CD4-positive, alpha-beta T cell treated with Interleukin-21 for 1 hour (primary cell): Measurements from ENCODE around the gene SMIM45.
"Not testable (repeated sequence)": the region's sequence is repeated elsewhere in the genome, so short reads cannot be mapped to it uniquely, and the experiment has no call there.

Experiments used
- DNase-seq: peaks from one replicate; pipeline ENCODE4 v3.0.0-alpha.2; 2020

The SMIM45 gene

DNA sequence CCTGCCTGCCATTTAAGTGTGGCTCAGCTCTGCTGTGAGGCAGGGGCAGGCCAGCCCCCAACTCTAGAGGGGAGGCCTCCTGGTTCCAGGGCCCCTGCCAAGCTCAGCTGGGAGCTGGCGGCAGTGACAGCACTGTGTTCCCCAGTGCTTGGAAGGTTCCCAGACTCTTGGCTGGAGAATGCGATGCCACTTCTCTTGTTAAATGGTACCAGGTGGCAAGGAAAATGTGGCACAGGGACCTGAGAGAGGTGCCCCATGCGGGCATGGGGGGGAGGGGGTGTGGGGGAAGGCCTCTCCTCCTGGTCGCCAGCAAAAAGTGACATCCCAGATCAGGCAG lies 17.0 kb upstream of the SMIM45 start:
- DNase-seq = no peak

DNA sequence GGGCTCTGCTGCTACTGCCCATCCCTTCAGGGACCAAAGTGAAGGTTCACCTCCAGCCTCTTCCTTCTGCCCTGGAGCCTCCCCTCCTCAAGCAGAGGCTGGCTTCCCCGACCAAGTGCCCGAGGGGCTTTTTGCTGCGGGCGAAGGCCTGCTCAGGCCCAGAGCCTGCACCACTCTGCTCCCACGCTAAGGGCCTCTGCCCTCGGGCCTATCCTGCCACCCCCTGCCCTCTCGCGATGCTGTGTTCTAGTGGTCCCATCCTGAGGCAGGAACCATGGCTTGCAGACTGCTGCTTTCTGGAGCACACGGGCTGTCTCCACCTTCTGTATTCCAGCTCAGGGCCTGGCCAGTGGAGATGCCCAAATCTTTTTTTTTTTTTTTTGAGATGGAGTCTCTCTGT lies 16.4 kb upstream of the SMIM45 start:
- DNase-seq = no peak

DNA sequence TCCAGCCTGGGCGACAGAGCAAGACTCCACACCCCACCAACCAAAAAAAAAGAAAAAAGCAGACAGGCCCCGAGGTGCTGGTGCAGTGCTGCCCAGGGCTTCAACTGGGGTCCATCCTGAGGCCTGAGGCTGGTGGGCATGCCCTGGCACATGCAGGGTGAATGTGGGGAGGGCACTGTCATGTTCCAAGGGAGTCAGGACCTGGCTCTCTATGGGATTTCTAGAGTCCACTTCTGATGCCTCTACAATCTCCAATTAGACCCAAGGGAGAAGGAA lies 15.1 kb upstream of the SMIM45 start:
- no peak for DNase-seq

DNA sequence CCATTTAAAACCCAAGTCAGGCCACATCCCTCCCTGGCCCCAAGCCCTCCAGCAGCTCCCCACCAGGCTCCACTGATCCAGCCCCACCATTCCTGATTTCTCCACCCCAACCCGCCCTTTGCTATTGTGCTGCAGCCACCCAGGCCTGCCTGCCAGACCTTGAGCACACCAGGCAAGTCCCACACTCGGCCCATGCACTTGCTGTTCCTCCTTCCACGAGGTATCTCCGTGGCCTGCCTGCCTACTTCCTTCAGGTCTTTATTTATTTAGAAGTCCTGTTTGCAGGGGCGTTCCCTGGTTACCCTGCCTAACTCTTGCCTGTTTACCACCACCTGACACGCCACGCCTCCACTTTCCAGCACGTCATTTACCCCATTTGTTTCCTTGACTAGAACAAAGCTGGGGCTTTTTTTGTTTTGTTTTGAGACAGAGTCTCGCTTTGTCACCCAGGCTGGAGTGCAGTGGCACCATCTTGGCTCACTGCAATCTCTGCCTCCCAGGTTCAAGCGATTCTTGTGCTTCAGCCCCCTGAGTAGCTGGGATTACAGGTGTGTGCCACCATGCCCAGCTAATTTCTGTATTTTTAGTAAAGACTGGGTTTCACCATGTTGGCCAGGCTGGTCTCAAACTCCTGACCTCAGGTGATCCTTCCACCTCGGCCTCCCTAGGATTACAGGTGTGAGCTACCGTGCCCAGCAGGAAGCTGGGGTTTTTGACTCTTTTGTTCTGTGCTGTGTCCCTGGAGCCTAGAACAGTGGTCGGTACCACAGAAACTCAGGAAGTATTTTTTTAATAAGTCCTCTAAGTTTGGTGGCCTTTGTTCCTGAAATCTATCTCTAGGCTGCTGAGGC lies 11.7 kb upstream of the SMIM45 start:
- peak; percentile 99 for DNase-seq

DNA sequence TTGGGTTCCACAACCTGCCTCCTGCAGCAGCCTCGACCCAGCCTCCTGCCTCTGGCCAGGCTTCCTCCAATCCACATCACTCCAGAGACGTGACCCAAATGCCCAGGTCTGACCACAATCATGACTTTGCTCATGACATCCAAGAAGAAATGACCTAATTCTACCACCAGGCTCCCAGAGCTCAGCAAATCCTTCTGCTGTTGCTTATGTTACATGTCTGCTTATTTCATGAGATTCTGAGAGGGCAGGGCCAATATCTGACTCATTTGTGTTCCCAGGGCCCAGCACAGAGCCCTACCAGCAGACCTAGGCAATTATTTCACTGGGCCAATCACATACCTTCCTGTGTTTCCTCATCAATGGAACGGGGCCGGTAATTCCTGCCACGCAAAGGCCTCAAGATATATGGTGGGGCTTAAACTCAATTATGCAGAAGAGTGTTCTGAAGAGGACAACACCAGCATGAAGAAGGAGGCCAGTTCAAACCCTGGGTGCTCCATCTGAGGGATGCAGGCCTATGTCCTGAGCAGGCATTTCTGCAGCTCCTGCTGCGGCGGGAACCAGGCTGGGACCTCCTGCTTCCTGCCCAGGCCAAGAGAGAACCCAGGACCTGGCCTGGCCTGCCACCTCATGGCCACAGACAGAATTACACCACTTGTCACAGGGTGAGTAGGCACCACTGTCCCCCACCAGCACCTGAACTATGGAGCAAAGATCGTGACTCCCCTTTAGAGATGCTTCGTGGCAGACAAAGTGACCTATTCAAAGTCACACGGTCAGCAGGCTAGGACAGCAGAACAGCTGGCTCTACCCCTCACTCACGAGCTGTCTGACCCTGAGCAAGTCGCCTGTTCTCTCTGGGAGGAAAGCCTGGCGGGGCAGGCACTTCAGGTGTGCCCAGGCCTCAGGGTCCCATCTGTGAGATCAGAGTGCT lies 10.9 kb upstream of the SMIM45 start:
- DNase-seq = peak; percentile 91

DNA sequence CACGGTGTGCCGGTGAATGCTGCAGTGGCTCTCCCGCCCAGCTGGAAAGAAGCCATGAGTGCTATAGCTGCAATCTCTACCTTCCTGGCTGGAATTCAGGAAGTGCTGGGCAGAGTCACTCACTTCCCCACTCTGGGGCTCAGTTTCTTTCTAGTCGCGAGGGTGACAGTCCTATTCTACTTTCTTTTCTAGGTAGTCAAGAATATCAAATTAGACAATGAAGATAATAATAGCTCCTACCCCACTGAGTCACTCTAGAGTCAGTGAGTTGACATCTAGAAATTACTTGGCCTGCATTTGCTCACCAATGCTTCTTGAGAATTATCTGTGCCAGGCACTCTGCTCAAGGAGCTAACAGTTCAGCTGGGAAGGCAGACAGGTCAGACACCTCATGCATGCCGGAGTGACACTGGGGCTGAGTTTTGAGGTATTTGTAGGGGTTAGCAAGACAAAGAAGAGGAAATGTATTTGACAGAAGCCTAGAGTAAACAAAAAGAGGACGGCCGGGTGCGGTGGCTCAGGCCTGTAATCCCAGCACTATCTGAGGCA lies 8.2 kb upstream of the SMIM45 start:
- DNase-seq = no peak

DNA sequence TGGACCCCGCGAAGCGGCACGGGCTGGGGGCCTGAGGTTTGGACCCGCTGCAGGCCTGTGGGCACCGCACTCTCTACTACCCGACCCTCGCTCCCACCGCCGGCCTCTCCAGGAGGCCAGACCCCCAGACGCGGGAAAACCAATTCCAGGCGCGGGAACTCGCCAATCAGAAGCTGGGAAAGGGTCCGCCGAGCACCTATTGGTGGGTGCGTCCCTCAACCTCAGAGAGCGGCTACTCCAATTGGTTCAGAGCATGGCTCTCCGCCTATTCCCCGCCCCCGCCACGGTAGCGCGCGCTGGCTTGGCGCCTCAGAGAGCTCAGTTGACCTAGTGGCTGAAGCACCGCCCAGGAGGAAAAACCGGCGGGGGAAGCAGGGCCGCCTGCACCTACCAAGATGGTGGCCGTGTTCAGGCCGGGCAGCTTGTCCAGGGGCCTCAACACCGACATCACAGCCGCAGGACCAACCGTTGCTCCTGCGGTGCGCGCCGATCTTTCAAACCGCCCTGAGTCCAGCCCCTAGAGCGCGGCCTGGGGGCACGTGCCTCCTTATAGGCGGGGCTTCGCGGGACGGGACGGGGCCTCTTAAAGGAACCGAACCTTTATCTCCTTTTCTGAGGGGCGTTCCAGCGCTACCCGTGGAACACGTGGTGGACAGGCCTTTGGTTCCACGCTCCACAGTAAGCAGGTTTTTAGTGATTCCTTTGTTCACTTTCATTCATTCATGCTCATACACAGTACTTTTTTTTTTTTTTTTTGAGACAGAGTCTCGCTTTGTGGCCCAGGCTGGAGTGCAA lies 5.1 kb upstream of the SMIM45 start, which contains the start of gene CENPM:
CENPM (minus strand) TSS at position 524 of the 795 bp plus-strand sequence; CDS start at position 448, 76 bp downstream.
- DNase-seq = peak; percentile 88

DNA sequence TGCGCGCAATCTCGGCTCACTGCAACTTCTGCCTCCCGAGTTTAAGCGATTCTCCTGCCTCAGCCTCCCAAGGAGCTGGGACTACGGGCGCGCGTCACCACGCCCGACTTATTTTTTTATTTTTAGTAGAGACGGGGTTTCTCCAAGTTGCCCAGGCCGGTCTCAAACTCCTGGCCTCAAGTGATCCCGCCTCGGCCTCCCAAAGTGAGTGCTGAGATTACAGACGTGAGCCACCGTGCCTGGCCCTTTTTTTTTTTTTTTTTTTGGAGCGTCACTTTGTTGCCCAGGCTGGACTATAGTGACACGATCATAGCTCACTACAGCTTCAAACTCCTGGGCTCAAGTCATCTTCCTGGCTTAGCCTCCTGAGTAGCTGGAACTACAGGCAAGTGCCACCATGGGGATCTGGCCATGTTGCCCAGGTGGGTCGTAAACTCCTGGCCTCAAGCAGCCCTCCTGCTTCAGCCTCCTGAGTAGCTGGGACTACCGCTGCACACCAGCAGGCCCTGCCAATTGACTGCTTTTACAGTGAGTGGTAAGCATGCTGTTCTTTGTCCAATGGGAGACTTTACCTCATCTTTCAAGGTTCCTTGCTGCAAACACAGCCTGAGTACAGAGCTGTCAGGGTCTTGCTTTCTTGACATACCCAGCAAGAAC lies 4.4 kb upstream of the SMIM45 start:
- no peak for DNase-seq

DNA sequence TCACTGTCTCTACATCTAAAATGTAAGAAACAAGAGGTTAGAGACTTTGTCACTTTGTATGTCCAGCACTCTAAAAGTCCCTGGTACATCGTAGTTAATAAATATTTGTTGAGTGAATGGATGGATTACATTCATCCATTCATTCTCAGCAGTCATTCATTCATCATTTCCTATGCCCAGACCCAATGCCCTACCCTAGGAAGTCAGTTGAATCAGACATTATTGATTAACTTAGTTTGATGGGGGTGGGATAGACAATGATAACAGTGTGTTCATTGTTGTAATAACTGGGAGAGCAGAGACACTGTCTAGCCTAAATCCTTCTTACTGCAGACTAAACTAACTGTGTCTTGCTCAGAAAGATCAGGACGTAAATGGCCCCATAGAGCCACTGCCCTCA lies 3.8 kb upstream of the SMIM45 start:
- DNase-seq = no peak

DNA sequence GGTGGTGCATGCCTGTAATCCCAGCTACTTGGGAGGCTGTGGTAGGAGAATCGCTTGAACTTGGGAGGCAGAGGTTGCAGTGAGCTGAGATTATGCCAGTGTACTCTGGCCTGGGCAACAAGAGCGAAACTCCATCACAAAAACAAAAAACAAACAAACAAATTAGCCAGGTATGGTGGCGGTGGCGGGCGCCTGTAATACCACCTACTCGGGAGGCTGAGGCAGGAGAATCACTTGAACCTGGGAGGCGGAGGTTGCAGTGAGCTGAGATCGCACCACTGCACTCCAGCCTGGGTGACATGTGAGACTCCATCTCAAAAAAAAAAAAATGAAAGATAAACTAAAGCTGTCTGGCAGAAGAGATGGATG lies 3.0 kb upstream of the SMIM45 start:
- not testable (repeated sequence) for DNase-seq

DNA sequence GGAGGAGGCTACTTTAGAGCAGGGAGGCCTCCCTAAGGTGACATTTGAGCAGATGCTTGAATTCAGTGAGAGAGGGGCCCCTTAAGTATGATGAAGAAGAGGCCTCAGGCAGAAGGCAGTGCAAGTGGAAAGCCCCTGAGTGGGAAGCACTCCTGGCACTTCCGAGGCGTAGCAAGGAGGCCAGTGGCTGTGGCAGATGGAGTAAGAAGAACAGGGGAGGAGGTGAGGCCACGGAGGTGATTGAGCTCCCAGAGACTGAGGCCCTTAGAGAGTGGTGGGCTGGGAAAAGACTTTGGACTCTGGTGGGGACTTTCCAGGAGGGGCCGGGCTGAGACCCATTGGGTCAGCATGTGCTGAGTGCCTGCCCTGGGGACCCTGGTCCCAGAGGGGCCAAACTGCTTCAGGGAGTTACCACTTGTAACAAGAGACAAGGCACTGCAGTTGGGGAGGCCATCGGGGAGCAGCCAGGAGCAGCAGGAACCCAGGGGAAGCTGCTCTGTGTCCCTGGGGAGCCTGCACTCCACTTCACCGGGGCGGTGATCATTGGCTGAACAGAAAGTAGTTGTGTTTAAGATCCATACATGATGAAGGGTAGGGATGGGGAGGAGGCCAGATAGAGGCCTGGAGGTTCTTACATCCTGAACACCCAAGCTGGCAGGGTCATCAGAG lies 2.5 kb upstream of the SMIM45 start:
- DNase-seq = no peak

DNA sequence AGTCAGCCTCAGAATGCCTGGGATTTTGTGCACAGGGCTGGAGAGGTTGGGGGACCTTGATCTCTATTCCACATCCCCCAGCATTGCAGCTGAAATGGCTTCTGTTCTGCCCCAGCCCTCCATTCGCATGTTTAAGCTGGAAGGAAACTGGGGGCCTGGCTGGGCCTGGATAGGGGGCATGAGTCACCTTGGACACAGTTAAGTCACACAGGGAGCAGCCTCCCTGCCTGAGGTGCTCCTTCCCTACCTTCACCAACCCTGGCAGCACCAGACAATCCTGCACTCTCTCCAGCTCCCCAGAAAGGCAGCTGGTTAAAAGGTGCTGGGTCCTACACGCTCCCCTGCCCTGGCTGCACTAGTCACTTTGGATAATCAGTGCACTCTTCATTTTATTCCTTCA lies 763 bp downstream of the SMIM45 start:
- no peak for DNase-seq

DNA sequence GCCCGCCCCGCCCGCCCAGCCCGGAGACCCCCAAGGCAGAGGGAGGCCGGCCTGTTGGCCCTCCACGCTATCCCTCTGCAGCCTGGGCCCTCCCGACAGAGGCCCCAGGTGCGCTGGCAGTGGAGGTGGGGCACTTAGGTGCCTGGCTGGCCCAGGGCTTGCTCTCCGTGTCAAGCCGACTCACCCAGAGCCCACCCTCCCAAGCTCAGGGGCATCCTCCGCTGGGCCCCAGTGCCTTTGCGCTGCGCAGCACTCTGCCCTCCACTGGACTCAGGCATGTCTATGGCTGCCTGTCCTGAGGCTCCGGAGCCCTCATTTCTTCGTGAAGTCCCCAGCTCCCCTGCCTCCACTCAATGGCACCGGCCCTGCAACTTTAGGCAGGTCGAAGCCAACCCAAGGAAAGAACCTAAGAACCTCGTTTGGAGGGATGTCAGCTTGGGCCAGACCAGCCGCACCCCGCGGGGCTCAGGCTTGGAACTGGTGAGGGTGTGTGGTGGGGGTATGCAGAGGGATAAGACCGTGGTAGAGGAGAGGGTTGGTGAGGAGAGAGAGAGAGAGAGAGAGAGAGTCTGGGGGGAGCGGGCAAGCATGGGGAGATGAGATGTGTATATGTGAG lies 6.1 kb downstream of the SMIM45 start:
- DNase-seq = no peak

DNA sequence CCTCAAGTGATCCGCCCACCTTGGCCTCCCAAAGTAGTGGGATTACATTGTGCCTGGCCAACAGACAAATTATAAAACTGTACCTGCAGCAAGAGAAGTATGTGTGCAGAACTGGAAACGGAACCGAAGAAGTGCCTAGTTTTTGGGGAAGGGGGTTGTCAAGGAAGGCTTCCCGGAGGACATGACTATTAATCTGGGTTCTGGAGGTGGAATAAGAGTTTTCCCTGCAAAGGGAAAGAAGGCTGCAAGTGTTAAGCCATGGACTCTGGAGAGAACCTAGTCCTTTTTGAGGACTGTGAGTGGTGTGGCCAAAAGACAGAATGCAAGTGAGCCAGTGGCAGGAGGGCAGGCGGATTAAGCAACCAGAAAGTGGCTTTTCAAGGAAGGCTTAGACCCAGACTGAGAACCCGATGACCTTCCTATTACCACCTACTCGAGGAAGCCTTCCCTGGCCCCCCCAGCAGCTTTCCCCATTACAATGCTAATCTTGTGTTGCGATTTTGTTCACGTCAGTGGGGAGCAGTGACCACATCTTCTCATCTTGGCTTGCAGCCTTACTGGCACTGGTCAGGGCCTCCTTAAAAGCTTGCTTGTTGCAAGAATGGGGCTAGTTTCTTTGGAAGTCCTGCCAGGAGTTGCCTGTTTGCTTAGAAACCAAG lies 11.6 kb downstream of the SMIM45 start:
- DNase-seq = no peak

DNA sequence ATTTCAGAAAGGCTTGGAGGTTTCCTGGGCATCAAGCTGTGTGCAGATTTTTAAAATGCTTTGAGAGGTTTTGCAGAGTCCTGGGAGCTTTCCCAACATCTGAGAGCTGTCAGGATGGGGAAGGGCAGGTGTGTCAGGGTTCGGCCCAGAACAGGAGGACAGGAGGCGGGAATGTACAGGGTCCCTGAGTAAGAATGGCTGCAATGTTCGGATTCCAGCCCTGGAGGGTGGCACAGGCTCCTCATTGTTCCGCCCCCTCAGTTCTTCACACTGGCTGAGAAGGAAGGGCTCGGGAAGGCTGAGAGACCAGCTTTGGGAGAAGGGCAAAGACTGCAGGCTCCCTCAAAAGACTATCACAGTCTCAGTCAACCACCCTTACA lies 12.2 kb downstream of the SMIM45 start:
- DNase-seq = no peak

DNA sequence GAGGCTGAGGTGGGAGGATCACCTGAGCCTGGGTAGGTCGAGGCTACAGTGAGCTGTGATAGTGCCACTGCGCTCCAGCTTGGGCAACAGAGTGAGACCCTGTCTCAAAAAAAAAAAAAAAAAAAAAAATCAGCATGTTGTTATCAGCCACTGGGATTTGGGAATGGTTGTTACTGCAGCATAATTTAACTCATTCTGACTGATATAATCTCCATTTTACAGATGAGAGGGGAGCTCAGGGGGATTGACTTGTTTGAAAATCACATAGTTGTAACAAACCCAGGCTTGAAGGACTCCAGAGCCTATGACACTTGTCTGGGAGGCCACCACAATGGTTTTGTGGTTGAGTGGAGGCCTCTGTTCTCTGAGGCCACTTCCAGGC lies 14.3 kb downstream of the SMIM45 start:
- no peak for DNase-seq

DNA sequence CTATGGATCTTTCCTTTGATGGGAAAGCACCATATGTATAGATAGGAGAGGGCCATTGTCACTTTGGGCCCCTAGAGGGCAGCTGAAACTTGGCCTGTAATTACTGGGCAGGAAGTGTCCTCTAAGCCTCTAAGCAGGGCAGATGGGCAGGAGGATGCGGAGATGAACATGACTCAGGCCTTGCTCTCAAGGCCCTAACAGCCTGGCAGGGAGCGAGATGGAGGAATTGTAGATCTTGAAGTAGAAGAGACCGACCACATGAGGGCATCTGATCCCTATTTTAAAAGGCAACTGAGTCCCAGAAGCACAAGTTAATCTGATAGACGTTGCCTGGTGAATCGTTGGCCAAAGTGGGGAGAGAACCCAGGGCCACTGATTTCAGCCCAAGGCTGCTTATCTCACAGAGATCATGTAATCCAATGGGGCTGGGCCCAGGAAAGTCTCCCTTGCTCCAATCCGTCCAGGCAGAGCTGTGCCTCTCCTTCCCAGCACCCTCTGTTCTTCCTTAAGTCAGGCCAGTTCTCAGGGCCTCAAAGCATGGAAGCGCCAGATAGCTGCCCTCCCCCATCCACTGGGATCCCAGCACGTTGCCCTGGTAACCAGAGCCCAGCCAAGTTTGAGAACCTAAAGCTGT lies 14.8 kb downstream of the SMIM45 start:
- peak; percentile 69 for DNase-seq

DNA sequence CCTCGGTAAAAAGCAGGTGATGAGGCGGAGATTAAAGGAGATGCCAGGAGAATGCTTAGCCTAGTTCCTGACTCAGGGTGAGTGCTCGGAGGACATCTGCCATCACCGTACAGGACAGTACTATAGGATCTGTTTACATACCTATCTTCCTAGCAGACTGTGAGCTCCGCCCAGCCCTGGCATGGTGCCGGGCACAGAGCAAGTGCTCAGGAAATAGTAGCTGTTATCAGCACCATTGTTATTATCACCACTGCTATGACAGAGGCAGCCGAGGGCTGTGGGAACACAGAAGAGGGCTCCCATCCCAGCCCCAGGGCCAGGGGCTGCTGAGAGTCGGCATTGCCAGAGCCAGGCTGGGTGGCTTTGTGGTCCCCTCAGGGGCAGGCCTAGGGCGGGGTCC lies 16.7 kb downstream of the SMIM45 start:
- DNase-seq = no peak

DNA sequence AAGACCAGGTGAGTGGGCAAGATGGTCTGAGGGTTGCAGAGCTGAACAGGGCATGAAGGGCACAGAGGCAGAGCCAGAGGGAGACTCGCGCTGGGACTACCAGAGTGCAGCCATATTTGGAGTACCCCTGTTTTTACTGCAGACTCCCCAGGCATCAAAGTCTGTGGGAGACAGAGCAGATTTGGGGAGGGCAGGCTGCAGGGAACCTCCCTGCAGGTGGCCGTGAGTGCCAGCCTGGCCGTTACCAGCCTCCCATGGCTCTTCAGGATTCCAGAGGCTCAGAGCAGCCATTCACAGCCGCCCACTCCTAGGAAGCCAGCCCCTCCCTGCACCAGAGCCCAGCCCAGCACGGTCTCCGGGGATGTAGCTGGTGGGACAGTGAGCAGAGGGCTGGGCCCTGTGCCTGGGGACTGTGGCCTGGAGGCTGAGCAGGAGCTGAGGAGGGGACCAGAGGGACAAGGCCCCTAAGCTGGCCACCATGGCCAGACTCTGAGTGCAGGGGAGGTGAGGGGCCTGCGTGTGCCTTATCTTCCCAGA lies 17.2 kb downstream of the SMIM45 start, which contains the start of gene SEPTIN3:
SEPTIN3 (plus strand) TSS at position 334 of the 537 bp plus-strand sequence. CDS start 2,050 bp downstream, outside the sequence.
- no peak for DNase-seq

DNA sequence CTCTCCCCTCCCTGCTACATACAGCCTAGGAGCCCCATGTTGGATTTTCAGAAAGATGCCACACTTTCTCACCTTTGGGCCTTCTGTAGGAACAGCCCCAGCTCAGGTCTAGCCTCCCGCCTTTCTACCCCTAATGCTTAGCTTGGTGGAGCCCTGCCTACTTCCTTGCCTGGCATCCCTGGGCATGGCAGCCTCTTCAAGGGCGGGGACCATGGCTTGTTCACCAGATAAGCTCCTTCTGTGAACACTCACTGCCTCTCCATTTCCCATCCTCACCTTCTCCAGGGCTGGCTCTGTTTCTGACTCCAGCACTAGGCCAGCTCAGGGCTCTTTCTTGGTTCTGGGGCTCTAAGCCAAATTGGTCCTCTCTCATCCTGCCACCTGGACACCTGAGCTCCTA lies 18.7 kb downstream of the SMIM45 start:
- no peak for DNase-seq
